Measurements from ENCODE around the gene OR51B4. TPM values are rescaled to one million over a fixed set of nuclear protein-coding genes. Genes with fewer than 3 reads are reported as not detected.

The OR51B4 gene
- total and polyA plus RNA-seq, 7 experiments from 2014 or later = not detected

DNA sequence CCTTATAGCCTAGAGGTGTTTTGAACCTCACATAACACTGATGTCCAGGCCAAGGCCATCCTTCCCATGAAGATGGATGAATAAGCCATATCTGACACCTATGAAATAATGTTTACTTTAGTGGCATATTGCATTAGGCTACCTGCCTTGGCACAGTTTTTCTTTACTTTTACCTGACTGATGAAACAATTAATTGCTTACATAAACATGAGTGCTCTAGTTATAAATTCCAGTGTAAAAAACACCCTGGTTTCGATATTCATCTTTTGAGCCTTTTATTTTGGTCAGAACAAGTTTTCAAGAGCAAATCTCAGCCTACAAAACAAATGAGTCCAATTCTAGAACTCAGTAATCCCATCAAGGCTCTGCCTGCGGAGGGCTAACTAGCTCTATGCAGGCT is 25.0 kb downstream of the OR51B4 start:
- H3K4me1 Mint-ChIP-seq = peaks cover 0 to 3% (median 0%) of the 10 kb centered on the region in 7 donors
- DNase-seq = no peak
- no peaks in the 10 kb centered on the region for H3K9me3 Mint-ChIP-seq
- H3K36me3 Mint-ChIP-seq = no peaks in the 10 kb centered on the region
- H3K4me3 ChIP-seq (ENCODE audit: low read length) = no peak overlapping the region
- POLR2A ChIA-PET = no interaction called here
- H3K4me3 Mint-ChIP-seq = no peak overlapping the region
- H3K27ac Mint-ChIP-seq = no peak overlapping the region
- no peaks in the 10 kb centered on the region for H3K27me3 ChIP-seq (ENCODE audit: control insufficient read depth in 2 of 2, insufficient read depth in 2 of 2, low read length in 2 of 2)
- intact Hi-C loops (cut with micrococcal nuclease) = no loop called here
- H3K36me3 ChIP-seq (ENCODE audit: control insufficient read depth in 2 of 3, insufficient read depth in 3 of 3, low read length in 3 of 3) = no peaks in the 10 kb centered on the region
- ATAC-seq = no peak
- peaks cover 0 to 7% (median 6%) of the 10 kb centered on the region in 5 donors for H3K27me3 Mint-ChIP-seq
- no peaks in the 10 kb centered on the region for H3K9me3 ChIP-seq (ENCODE audit: control insufficient read depth in 2 of 3, low read length in 3 of 3)
- H3K27ac ChIP-seq (ENCODE audit: low read depth, low read length) = no peak overlapping the region
- CTCF ChIA-PET = no interaction called here
- no peaks in the 10 kb centered on the region for H3K4me1 ChIP-seq (ENCODE audit: control insufficient read depth in 2 of 2, insufficient read depth in 2 of 2, low read length in 2 of 2)

DNA sequence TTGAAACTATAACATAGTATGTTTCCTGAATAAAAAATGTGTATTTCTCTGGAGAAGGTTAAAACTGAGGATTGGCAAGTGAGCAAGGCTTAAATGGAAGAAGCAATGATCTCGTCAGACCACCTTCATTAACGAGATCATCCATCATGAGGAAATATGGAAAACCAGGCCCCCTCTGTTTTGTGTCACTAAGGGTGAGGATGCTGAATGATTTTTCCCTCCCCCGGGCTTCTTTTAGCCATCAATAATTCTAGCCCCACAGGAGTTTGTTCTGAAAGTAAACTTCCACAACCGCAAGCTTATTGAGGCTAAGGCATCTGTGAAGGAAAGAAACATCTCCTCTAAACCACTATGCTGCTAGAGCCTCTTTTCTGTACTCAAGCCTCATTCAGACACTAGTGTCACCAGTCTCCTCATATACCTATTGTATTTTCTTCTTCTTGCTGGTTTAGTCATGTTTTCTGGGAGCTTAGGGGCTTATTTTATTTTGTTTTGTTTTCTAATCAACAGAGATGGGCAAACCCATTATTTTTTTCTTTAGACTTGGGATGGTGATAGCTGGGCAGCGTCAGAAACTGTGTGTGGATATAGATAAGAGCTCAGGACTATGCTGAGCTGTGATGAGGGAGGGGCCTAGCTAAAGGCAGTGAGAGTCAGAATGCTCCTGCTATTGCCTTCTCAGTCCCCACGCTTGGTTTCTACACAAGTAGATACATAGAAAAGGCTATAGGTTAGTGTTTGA is 26.2 kb downstream of the OR51B4 start:
- ATAC-seq = no peak
- DNase-seq = no peak
- peaks cover 0 to 12% (median 9%) of the 10 kb centered on the region in 5 donors for H3K27me3 Mint-ChIP-seq
- H3K36me3 ChIP-seq (ENCODE audit: control insufficient read depth in 2 of 3, insufficient read depth in 3 of 3, low read length in 3 of 3) = no peaks in the 10 kb centered on the region
- H3K9me3 Mint-ChIP-seq = peaks cover 0 to 2% (median 0%) of the 10 kb centered on the region in 11 donors
- H3K4me1 ChIP-seq (ENCODE audit: control insufficient read depth in 2 of 2, insufficient read depth in 2 of 2, low read length in 2 of 2) = no peaks in the 10 kb centered on the region
- H3K27ac Mint-ChIP-seq = no peak overlapping the region
- intact Hi-C loops (cut with micrococcal nuclease) = no loop called here
- no peak overlapping the region for H3K4me3 Mint-ChIP-seq
- no peak overlapping the region for H3K4me3 ChIP-seq (ENCODE audit: low read length)
- no peaks in the 10 kb centered on the region for H3K36me3 Mint-ChIP-seq
- H3K9me3 ChIP-seq (ENCODE audit: control insufficient read depth in 2 of 3, low read length in 3 of 3) = no peaks in the 10 kb centered on the region
- peaks cover 0 to under 1% (median 0%) of the 10 kb centered on the region in 7 donors for H3K4me1 Mint-ChIP-seq
- no peak overlapping the region for H3K27ac ChIP-seq (ENCODE audit: low read depth, low read length)
- CTCF ChIA-PET = no interaction called here
- POLR2A ChIA-PET = no interaction called here
- no peaks in the 10 kb centered on the region for H3K27me3 ChIP-seq (ENCODE audit: control insufficient read depth in 2 of 2, insufficient read depth in 2 of 2, low read length in 2 of 2)

DNA sequence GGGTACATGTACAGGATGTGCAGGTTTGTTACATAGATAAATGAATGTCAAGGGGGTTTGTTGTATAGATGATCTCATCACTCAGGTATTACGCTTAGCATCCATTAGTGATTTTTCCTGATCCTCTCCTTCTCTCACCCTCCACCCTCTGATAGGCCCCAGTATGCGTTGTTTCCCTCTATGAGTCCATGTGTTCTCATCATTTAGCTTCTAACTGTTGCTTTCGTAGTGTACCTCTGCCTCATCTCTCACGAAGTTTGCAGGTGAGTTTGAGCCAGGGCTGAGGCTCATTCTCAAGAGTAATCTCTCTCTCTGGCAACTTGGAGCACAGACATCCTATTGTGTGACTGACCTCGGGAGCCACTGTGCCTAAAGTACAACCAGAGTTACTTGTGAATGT is 27.4 kb downstream of the OR51B4 start:
- Histone ChIP-seq H3K36me3 (ENCODE audit: control insufficient read depth in 2 of 3, insufficient read depth in 3 of 3, low read length in 3 of 3) (no peaks in the 10 kb centered on the region), H3K27me3 (ENCODE audit: control insufficient read depth in 2 of 2, insufficient read depth in 2 of 2, low read length in 2 of 2) (no peaks in the 10 kb centered on the region), H3K9me3 (ENCODE audit: control insufficient read depth in 2 of 3, low read length in 3 of 3) (no peaks in the 10 kb centered on the region), H3K4me3 (ENCODE audit: low read length) (no peak overlapping the region), H3K27ac (ENCODE audit: low read depth, low read length) (no peak overlapping the region), H3K4me1 (ENCODE audit: control insufficient read depth in 2 of 2, insufficient read depth in 2 of 2, low read length in 2 of 2) (no peaks in the 10 kb centered on the region)
- Mint-ChIP-seq H3K4me1 (no peaks in the 10 kb centered on the region), H3K27ac (no peak overlapping the region), H3K36me3 (no peaks in the 10 kb centered on the region), H3K4me3 (no peak overlapping the region), H3K9me3 (peaks cover 0 to 2% (median 0%) of the 10 kb centered on the region in 11 donors), H3K27me3 (peaks cover 0 to 13% (median 10%) of the 10 kb centered on the region in 5 donors)
- CTCF ChIA-PET = no interaction called here
- intact Hi-C loops (cut with micrococcal nuclease) = no loop called here
- DNase-seq = no peak
- ATAC-seq = no peak
- POLR2A ChIA-PET = no interaction called here

DNA sequence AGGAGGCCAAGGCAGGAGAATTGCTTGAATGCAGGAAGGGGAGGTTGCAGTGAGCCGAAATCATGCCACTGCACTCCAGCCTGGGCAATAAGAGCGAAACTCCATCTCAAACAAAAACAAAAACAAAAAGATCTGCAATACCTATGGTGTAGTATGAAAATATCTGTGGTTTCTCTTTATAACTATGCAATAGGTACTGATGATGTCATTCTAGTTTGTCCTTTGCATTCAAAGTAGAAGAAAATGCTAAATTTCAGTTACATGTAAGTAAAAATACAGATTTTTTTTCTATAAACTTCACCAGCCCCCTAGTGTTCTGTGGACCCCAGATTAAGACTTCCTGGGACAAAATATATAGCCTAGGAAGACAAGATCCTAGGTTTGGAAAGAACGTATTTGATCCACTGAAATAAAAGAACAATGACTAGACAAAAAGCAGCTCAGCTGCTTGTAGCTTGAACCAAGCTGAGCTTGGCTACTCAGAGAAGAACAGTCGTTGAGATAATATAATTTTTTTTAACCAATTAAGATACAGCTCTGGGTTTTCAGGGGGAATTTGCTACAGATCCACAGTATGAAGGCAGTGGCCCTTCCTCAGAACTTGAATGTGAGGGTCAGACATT is 29.2 kb downstream of the OR51B4 start:
- CTCF ChIA-PET = no interaction called here
- Mint-ChIP-seq H3K36me3 (no peaks in the 10 kb centered on the region), H3K4me1 (no peaks in the 10 kb centered on the region), H3K27me3 (peaks cover 2 to 13% (median 10%) of the 10 kb centered on the region in 5 donors), H3K9me3 (peaks cover 0 to 2% (median 0%) of the 10 kb centered on the region in 11 donors), H3K4me3 (no peak overlapping the region), H3K27ac (no peak overlapping the region)
- Histone ChIP-seq H3K4me1 (ENCODE audit: control insufficient read depth in 2 of 2, insufficient read depth in 2 of 2, low read length in 2 of 2) (no peaks in the 10 kb centered on the region), H3K27me3 (ENCODE audit: control insufficient read depth in 2 of 2, insufficient read depth in 2 of 2, low read length in 2 of 2) (no peaks in the 10 kb centered on the region), H3K9me3 (ENCODE audit: control insufficient read depth in 2 of 3, low read length in 3 of 3) (no peaks in the 10 kb centered on the region), H3K4me3 (ENCODE audit: low read length) (no peak overlapping the region), H3K27ac (ENCODE audit: low read depth, low read length) (no peak overlapping the region), H3K36me3 (ENCODE audit: control insufficient read depth in 2 of 3, insufficient read depth in 3 of 3, low read length in 3 of 3) (no peaks in the 10 kb centered on the region)
- DNase-seq (no peak), ATAC-seq (no peak)
- intact Hi-C loops (cut with micrococcal nuclease) = no loop called here
- POLR2A ChIA-PET = no interaction called here

DNA sequence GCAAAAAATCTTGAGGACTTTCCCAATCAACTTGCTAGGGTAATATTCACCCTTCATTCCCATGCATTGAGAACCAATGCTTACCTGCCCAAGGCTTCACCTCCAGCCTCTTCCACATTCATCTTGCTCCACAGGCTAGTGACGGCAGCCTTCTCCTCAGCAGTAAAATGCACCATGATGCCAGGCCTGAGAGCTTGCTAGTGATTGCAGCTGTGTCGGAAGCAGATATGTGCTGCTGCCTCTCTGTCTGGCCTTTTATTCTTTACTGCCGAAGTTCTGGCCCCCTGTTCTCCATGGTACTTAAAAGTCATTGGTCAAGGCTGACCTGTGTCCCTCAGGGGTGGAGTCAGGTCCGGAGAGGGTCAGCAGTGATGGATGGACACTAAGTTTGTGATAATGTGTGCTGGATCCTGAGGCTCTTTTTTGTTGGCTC is 32.0 kb downstream of the OR51B4 start, which contains the start of gene HBE1:
Gene HBE1 (minus strand): TSS at position 231 of the 433 bp plus-strand sequence. CDS start 55 bp downstream, at position 176.
- ChIA-PET CTCF (no interaction called here), POLR2A (no interaction called here)
- Histone ChIP-seq H3K9me3 (ENCODE audit: control insufficient read depth in 2 of 3, low read length in 3 of 3) (no peaks in the 10 kb centered on the region), H3K4me1 (ENCODE audit: control insufficient read depth in 2 of 2, insufficient read depth in 2 of 2, low read length in 2 of 2) (no peaks in the 10 kb centered on the region), H3K27me3 (ENCODE audit: control insufficient read depth in 2 of 2, insufficient read depth in 2 of 2, low read length in 2 of 2) (no peaks in the 10 kb centered on the region), H3K4me3 (ENCODE audit: low read length) (no peak within 1 kb of the TSS), H3K36me3 (ENCODE audit: control insufficient read depth in 2 of 3, insufficient read depth in 3 of 3, low read length in 3 of 3) (no peaks in the 10 kb centered on the region), H3K27ac (ENCODE audit: low read depth, low read length) (no peak within 1 kb of the TSS)
- intact Hi-C loops (cut with micrococcal nuclease) = no loop called here
- Mint-ChIP-seq H3K36me3 (no peaks in the 10 kb centered on the region), H3K9me3 (peaks cover 0 to 2% (median 0%) of the 10 kb centered on the region in 11 donors), H3K27me3 (peaks cover 4 to 13% (median 9%) of the 10 kb centered on the region in 5 donors), H3K4me3 (no peak within 1 kb of the TSS), H3K4me1 (no peaks in the 10 kb centered on the region), H3K27ac (no peak within 1 kb of the TSS)
- ATAC-seq = no peak
- DNase-seq = no peak

DNA sequence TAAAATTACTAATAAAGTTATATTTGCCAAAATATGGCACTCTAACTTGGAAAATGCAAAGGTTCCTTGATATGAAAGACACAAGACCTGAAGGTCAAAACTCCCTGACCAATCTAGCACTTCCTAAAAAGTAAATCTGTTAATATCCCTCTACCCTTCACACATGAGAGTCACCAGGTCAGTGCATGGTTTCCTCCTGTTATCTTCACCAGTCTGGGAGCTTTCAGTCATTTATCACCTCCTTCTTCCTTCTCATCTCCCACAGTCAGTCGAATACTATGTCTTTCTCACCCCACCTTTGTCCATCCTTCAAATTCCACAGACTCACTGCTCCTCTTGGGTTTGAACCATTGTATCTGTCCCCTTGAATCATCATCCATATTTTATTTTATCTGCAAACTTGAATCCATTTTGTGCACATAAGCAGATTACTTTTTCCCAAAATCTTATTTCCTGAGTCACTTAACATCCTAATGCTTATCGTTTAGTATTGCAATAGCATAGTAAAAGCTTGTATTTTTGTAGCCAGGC is 34.6 kb downstream of the OR51B4 start:
- Histone ChIP-seq H3K4me3 (ENCODE audit: low read length) (no peak overlapping the region), H3K27me3 (ENCODE audit: control insufficient read depth in 2 of 2, insufficient read depth in 2 of 2, low read length in 2 of 2) (no peaks in the 10 kb centered on the region), H3K9me3 (ENCODE audit: control insufficient read depth in 2 of 3, low read length in 3 of 3) (no peaks in the 10 kb centered on the region), H3K36me3 (ENCODE audit: control insufficient read depth in 2 of 3, insufficient read depth in 3 of 3, low read length in 3 of 3) (no peaks in the 10 kb centered on the region), H3K4me1 (ENCODE audit: control insufficient read depth in 2 of 2, insufficient read depth in 2 of 2, low read length in 2 of 2) (no peaks in the 10 kb centered on the region), H3K27ac (ENCODE audit: low read depth, low read length) (no peak overlapping the region)
- Mint-ChIP-seq H3K4me1 (no peaks in the 10 kb centered on the region), H3K4me3 (no peak overlapping the region), H3K36me3 (no peaks in the 10 kb centered on the region), H3K27me3 (peaks cover 3 to 9% (median 7%) of the 10 kb centered on the region in 5 donors), H3K9me3 (peaks cover 0 to 4% (median 0%) of the 10 kb centered on the region in 11 donors), H3K27ac (no peak overlapping the region)
- POLR2A ChIA-PET = no interaction called here
- DNase-seq (no peak), ATAC-seq (no peak)
- CTCF ChIA-PET = no interaction called here
- intact Hi-C loops (cut with micrococcal nuclease) = no loop called here

All from naive thymus-derived CD4-positive, alpha-beta T cell (primary cell).